Thyroid gland (tissue), 4 donors: ENCODE data around the gene TPGS2. TPM values are rescaled to one million over a fixed set of nuclear protein-coding genes. Genes with fewer than 3 reads are reported as not detected.
A peak's percentile ranks its signal among the peaks of the same experiment; 100 is the strongest.

ENCODE experiments used
- DNase-seq, 2 donors: peaks; one replicate each; pipeline ENCODE4 v3.0.0-alpha.2; 2019
- H3K27ac ChIP-seq, 3 donors: fragments of 200-600 bp; sonication (generic); 1 replicate in 2 of 3; 2 replicates in 1 of 3; pipeline ENCODE4 v1.5.1; 2016 to 2019; ENCODE audit warnings: mild to moderate bottlenecking in 1 of 3, moderate library complexity in 1 of 3
- H3K27me3 ChIP-seq: fragments of 200-600 bp; sonication (generic); one replicate; pipeline ENCODE4 v1.5.1; 2019
- H3K36me3 ChIP-seq, 2 donors: fragments of 200-600 bp; sonication (generic); one replicate each; pipeline ENCODE4 v1.5.1; 2016 to 2019
- H3K4me1 ChIP-seq, 2 donors: fragments of 200-600 bp; sonication (generic); one replicate each; pipeline ENCODE4 v1.5.1; 2017 to 2019
- H3K4me3 ChIP-seq, 3 donors: fragments of 200-600 bp; sonication (generic); replicated peaks in 1 of 3; 1 replicate in 2 of 3; 2 replicates in 1 of 3; pipeline ENCODE4 v1.5.1; 2016; ENCODE audit warnings: mild to moderate bottlenecking in 1 of 3
- H3K9me3 ChIP-seq: fragments of 200-600 bp; sonication (generic); one replicate; pipeline ENCODE4 v1.5.1; 2017
- POLR2A ChIP-seq, 2 donors: fragments of 450-650 bp; IDR thresholded peaks; one replicate each; pipeline ENCODE4 v1.6.1; 2017; ENCODE audit warnings: antibody characterized with exemption in 2 of 2, mild to moderate bottlenecking in 2 of 2, moderate library complexity in 1 of 2
- WGBS, 2 donors: methylation state at CpG; one replicate each; pipeline ENCODE4 v1.1.5; 2017; 5-methylcytosine and 5-hydroxymethylcytosine counted together
- intact Hi-C: fragments of 100-400 bp; cut with DNase I; formaldehyde crosslinking; loops from one replicate; pipeline ENCODE4 v1.15.1; 2023
- total RNA-seq, 4 donors: library from RNA; depleted of rRNA; stranded (reverse); fragments of >200 nt; gene quantifications; one replicate each; pipeline ENCODE4 v1.2.3, GENCODE V29; 2016
- TF ChIP-seq, protein P1 (sequence below), 6 experiments: fragments of 200-600 bp in 3 of 6; fragments of 450-650 bp in 3 of 6; sonication (generic) in 3 of 6; IDR thresholded peaks; one replicate each; pipeline ENCODE4 v1.5.1; 2016 to 2019; ENCODE audit warnings: antibody characterized with exemption in 6 of 6, mild to moderate bottlenecking in 2 of 6, inconsistent platforms in 1 of 6, moderate library complexity in 1 of 6

TPGS2 gene
- total RNA-seq, 4 donors from 2014 or later = 95.1 to 180 (median 142) TPM

- Histone ChIP-seq H3K4me1 (peaks cover 3 to 8% of the 10 kb centered on the region in 2 donors), H3K27ac (no peak overlapping the region), H3K9me3 (no peaks in the 10 kb centered on the region), H3K4me3 (no peak overlapping the region), H3K36me3 (no peaks in the 10 kb centered on the region), H3K27me3 (no peaks in the 10 kb centered on the region)
- intact Hi-C loops = no loop called here
- WGBS, 2 donors = 86 to 95% methylated on average over 3 of the region's 3 CpGs
- TF ChIP-seq, protein P1, sequence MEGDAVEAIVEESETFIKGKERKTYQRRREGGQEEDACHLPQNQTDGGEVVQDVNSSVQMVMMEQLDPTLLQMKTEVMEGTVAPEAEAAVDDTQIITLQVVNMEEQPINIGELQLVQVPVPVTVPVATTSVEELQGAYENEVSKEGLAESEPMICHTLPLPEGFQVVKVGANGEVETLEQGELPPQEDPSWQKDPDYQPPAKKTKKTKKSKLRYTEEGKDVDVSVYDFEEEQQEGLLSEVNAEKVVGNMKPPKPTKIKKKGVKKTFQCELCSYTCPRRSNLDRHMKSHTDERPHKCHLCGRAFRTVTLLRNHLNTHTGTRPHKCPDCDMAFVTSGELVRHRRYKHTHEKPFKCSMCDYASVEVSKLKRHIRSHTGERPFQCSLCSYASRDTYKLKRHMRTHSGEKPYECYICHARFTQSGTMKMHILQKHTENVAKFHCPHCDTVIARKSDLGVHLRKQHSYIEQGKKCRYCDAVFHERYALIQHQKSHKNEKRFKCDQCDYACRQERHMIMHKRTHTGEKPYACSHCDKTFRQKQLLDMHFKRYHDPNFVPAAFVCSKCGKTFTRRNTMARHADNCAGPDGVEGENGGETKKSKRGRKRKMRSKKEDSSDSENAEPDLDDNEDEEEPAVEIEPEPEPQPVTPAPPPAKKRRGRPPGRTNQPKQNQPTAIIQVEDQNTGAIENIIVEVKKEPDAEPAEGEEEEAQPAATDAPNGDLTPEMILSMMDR (IDR thresholded peaks at IDR 0.05) = no peak
- no peak for TF ChIP-seq POLR2A (IDR thresholded peaks at IDR 0.05)
- no peak for DNase-seq
Measured at GRCh38 chr18:36812678-36813077, 16.1 kb downstream of the TPGS2 start.

GRCh38 chr18:36811955-36812354 is 16.8 kb downstream of the TPGS2 start:
- no peak overlapping the region for H3K27ac ChIP-seq
- no peak for DNase-seq
- TF ChIP-seq, protein P1 (IDR thresholded peaks at IDR 0.05) = no peak
- no peak for TF ChIP-seq POLR2A (IDR thresholded peaks at IDR 0.05)
- H3K4me1 ChIP-seq = peaks cover 3 to 8% of the 10 kb centered on the region in 2 donors
- intact Hi-C loops = no loop called here
- H3K36me3 ChIP-seq = peaks cover 0 to 3% of the 10 kb centered on the region in 2 donors
- H3K27me3 ChIP-seq = no peaks in the 10 kb centered on the region
- H3K4me3 ChIP-seq = no peak overlapping the region
- H3K9me3 ChIP-seq = no peaks in the 10 kb centered on the region

- H3K27ac ChIP-seq = no peak overlapping the region
- no peak for TF ChIP-seq POLR2A (IDR thresholded peaks at IDR 0.05)
- TF ChIP-seq, protein P1 (IDR thresholded peaks at IDR 0.05) = no peak
Measured at GRCh38 chr18:36811430-36811829, 17.4 kb downstream of the TPGS2 start.

DNA sequence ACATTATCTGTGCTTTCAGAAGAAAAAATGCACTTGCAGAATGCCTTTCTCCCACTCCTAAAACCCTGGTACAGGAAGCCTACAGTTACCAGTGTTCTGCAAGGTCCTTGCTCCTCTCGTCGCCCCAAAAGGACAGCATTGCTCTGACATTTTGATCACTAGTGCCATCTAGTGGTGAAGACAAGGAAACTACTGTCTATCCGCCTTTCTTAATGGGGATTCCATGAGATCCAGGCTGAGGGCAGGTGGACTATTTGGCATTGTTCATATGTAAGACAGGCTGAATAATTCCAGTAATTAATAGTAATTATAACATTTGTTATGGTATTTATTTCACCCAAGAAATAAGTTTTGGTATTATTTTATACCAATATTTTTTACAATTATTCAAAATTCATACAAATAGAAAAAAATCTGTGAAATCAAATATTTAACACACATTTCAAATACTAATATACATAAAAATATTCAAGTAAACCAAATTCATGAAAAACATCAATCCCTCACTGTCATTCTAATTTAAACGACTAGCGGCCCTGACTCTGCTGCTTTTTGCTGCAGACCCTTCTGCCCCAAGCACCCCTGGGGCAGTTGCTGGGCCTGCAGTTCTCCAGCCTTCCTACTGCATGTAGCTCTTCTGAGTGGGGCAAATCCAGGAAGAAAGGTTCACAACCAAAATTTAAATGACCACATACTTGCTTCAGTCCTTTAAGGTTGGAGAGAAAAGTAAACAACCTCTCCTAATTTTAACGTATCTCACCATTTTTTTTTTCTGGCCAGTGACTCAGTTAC is 19.0 kb downstream of the TPGS2 start:
- no peak for TF ChIP-seq POLR2A (IDR thresholded peaks at IDR 0.05)
- TF ChIP-seq, protein P1 (IDR thresholded peaks at IDR 0.05) = peak; percentile 48 to 74 (median 58)
- Histone ChIP-seq H3K27me3 (no peaks in the 10 kb centered on the region), H3K36me3 (peaks cover 5 to 10% of the 10 kb centered on the region in 2 donors), H3K9me3 (no peaks in the 10 kb centered on the region), H3K4me1 (peaks cover 0 to 2% of the 10 kb centered on the region in 2 donors), H3K4me3 (no peak overlapping the region), H3K27ac (no peak overlapping the region)
- intact Hi-C loops = no loop called here
- 42 to 45% methylated on average over 6 of the region's 6 CpGs for WGBS, 2 donors
- DNase-seq = peak; percentile 31 to 34

More at GRCh38 chr18:36811430-36811829, 17.4 kb downstream of the TPGS2 start:
- Histone ChIP-seq H3K9me3 (no peaks in the 10 kb centered on the region), H3K27me3 (no peaks in the 10 kb centered on the region), H3K4me3 (no peak overlapping the region), H3K36me3 (peaks cover 0 to 5% of the 10 kb centered on the region in 2 donors), H3K4me1 (peaks cover 3 to 8% of the 10 kb centered on the region in 2 donors)
- DNase-seq = no peak
- WGBS, 2 donors = 85 to 94% methylated on average over 3 of the region's 3 CpGs
- intact Hi-C loops = no loop called here

DNA sequence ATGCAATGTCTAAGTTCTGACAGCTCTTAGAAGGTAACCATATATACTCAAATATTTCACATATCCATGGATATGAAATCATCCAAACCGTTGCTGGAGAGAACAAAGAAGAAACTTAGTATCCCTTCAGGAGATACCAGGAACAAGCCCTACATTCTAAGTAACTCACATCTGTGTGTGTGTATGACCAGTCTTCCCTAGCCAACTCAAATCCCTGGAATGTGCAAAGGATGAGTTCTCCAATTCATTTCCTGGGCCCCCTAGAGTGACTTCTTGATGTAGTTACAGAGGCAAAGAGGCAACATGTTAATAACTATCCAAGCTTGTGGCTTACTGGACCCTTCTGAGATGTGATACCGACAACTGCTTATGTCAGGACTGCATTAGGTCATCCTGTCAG is 20.1 kb downstream of the TPGS2 start:
- H3K36me3 ChIP-seq = peaks cover 6 to 10% of the 10 kb centered on the region in 2 donors
- intact Hi-C loops = no loop called here
- 89 to 94% methylated on average over 2 of the region's 2 CpGs for WGBS, 2 donors

More for the DNA sequence above, 20.1 kb downstream of the TPGS2 start:
- Histone ChIP-seq H3K4me1 (no peaks in the 10 kb centered on the region), H3K9me3 (no peaks in the 10 kb centered on the region), H3K4me3 (no peak overlapping the region), H3K27me3 (no peaks in the 10 kb centered on the region), H3K27ac (no peak overlapping the region)
- DNase-seq = no peak
- no peak for TF ChIP-seq POLR2A (IDR thresholded peaks at IDR 0.05)
- TF ChIP-seq, protein P1 (IDR thresholded peaks at IDR 0.05) = no peak
